Effector memory CD4-positive, alpha-beta T cell (primary cell): ENCODE data around the gene TRIM47.
A peak's percentile ranks its signal among the peaks of the same experiment; 100 is the strongest.

Experiments used
- DNase-seq, 3 donors: peaks; one replicate each; pipeline ENCODE4 v3.0.0-alpha.2; 2020
- H3K27ac ChIP-seq: 2 replicates; pipeline ENCODE4 v1.7.0; 2013; ENCODE audit warnings: mild to moderate bottlenecking, low read length, moderate library complexity; ENCODE audit not compliant: insufficient read depth, poor library complexity, severe bottlenecking
- H3K27me3 ChIP-seq: replicated peaks from 2 replicates; pipeline ENCODE4 v1.7.0; 2013; ENCODE audit warnings: mild to moderate bottlenecking, low read length; ENCODE audit not compliant: insufficient read depth, control insufficient read depth, poor library complexity, severe bottlenecking
- H3K36me3 ChIP-seq: 2 replicates; pipeline ENCODE4 v1.7.0; 2013; ENCODE audit warnings: mild to moderate bottlenecking, low read length, moderate library complexity; ENCODE audit not compliant: control insufficient read depth, insufficient read depth
- H3K4me1 ChIP-seq: 2 replicates; pipeline ENCODE4 v1.7.0; 2013; ENCODE audit warnings: low read length, mild to moderate bottlenecking; ENCODE audit not compliant: control insufficient read depth, insufficient read depth, poor library complexity, severe bottlenecking
- H3K4me3 ChIP-seq: 2 replicates; pipeline ENCODE4 v1.7.0; 2013; ENCODE audit warnings: low read length, low read depth, mild to moderate bottlenecking; ENCODE audit not compliant: insufficient read depth, poor library complexity, severe bottlenecking
- H3K9me3 ChIP-seq: 2 replicates; pipeline ENCODE4 v1.7.0; 2013; ENCODE audit warnings: mild to moderate bottlenecking, low read length, moderate library complexity; ENCODE audit not compliant: control insufficient read depth

TRIM47 gene

DNA sequence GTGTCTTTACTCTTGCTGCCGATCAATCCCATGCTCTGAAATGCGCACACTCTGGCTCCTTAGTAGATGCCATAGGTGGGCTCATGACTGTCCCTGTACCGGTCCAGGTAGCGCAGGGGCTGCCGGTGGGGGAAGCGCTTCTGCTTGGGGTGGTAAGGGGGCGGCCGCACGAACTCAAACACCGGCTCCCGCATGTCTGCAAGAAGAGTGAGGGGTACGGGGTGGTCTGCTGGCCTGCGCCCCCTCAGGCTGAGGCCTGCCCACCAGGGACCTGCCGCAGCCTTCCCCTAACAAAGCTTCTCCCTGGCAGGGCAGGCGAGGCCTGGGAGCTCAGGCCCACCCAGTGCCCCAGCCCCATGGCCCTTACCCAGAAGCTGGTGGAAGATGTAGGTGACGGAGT is 20.4 kb upstream of the TRIM47 start:
- Histone ChIP-seq H3K27ac (no peak overlapping the region), H3K27me3 (no peaks in the 10 kb centered on the region), H3K36me3 (peaks cover 47% of the 10 kb centered on the region), H3K4me3 (no peak overlapping the region), H3K4me1 (peaks cover 17% of the 10 kb centered on the region), H3K9me3 (no peaks in the 10 kb centered on the region)
- no peak for DNase-seq

DNA sequence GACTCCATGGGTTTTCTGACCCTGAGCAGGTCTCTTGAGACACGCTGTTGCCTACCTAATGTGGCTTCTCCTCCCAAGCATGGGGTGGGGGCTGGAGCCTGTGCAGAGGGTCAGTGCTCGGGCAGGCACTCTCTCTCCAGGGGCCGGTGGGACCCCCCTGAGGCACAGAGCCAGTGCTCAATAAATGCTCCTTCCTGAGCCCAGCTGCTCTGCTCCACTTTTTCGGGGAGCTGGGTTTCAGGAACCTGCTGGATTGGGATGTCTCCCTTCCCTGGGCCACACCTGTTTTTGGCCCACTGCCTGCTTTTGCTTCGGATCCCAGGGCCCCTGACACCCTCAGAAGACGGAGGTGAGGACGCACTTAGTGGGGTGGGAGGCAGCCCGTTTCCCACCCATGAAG is 19.7 kb upstream of the TRIM47 start:
- Histone ChIP-seq H3K4me1 (peaks cover 17% of the 10 kb centered on the region), H3K27ac (no peak overlapping the region), H3K4me3 (no peak overlapping the region), H3K27me3 (no peaks in the 10 kb centered on the region), H3K9me3 (no peaks in the 10 kb centered on the region), H3K36me3 (peaks cover 46% of the 10 kb centered on the region)
- DNase-seq: no peak

DNA sequence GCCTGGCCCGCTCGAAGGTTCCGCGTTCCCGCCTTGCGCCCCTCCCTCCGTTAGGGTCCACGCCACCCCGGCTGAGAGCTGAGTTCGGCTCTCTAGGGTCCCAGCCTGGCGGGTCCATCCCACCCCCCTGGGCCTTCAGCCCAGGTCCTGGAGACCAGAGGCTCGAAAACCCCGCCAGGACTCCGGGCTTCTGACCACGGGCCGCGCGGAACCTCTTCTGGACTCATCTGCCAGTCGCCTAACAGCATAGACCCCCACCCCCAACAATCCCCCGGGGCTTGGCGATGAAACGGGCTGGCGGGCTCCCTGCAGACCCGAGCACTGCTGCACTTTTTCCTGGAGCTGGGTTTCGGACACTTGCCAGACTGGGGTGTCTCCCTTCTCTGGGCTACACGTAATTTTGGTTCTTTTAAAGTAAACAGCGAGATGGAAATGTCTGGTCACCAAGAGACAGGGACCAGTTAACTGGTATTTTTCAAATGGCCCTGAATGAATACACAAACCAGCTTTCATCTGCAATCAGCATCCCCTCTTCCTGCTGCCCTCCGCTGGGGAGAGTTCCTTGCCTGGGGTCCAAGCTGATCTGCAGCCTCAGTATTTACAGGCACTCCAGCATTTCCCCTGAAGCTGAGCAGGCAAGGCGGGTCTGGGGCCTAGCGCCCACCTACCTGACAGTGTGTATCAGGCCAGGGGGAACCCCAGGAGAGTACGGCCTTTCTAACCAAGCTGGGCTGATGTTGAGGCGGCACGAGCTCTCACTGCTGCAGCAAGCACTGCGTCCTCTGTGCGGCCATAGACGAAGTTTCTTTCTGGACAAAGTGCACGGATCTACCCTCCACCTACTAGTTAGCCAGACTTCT is 19.0 kb upstream of the TRIM47 start:
- Histone ChIP-seq H3K9me3 (no peaks in the 10 kb centered on the region), H3K4me1 (peaks cover 17% of the 10 kb centered on the region), H3K36me3 (peaks cover 43% of the 10 kb centered on the region), H3K27ac (peak overlapping the region; percentile 61), H3K27me3 (no peaks in the 10 kb centered on the region), H3K4me3 (peak overlapping the region; percentile 5)
- DNase-seq: no peak

DNA sequence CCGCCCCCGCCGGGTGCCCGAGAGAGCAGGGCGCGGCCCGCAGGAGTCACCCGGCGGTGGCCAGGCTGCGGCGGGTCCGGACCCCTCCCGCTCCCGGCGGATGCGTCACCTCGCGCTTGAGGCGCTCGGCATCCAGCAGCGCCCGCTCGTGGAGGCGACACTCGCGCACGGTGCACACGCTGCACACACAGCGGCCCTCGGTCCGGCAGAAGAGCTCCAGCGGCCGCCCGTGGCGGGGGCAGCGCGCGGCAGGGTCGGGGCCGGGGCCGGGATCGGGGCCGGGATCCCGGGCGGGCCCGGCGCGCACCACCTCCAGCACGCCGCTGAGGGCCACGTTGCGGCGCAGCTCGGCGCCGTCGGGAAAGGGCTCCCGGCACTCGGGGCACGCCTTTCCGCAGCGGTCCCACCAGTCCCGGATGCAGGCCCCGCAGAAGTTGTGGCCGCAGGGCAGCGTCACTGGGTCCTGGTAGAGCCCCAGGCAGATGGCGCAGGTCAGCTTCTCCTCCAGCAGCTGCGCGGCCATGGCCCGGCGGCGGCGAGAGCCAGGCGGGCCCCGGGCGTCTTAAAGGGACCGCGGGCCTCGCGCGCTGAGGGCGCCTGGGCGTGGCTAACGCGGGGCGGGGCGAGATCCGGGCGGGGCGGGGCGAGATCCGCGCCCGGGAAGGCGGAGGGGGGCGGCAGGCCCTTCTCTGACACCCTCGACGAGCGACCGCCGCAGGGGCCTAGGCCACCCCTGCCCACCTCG is 18.2 kb upstream of the TRIM47 start, which contains the start of gene TRIM65:
Gene TRIM65 (minus strand): TSS at position 537 of the 745 bp plus-strand sequence. CDS start 14 bp downstream, at position 523.
- peak within 1 kb of the TSS; percentile 61 for H3K27ac ChIP-seq
- DNase-seq: peak; percentile 57 to 61 (median 60)
- peak within 1 kb of the TSS; percentile 72 for H3K4me3 ChIP-seq

DNA sequence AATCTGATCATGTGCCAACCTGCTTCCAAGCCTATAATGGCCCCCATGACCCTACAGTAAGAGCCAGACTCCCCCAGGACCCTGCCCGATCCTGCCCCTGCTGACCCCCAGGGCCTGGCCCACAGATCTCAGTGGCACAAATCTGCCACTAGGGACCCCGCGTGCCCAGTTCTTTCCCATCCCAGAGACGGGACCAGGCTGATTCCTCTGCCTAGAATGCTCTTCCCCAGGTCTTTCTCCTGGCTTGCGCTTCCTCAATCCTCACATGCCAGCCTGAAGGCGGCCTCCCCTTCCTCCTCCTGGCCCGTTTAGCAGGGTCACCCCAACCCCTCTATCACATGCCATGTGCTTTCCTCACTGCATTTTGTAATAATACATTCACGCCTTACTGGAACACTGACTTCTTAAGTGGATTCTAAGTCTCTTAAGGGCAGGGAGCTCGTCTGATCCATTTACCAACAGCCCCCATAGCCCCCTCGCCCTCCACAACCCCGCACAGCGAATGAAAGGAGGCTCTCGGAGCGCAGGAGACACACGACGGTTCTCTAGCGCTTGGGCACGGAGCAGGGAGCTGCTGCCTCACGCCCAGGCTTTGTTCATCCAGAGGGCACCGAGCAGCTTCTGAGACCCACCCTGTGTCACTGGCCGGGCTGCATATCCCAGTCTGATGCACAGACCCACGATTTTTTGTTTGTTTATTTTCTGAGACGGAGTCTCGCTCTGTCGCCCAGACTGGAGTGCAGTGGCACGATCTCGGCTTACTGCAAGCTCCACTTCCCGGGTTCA is 17.2 kb upstream of the TRIM47 start:
- no peaks in the 10 kb centered on the region for H3K9me3 ChIP-seq
- peaks cover 43% of the 10 kb centered on the region for H3K36me3 ChIP-seq
- H3K4me3 ChIP-seq: peak overlapping the region; percentile 72
- peak overlapping the region; percentile 61 for H3K27ac ChIP-seq
- peaks cover 17% of the 10 kb centered on the region for H3K4me1 ChIP-seq
- no peaks in the 10 kb centered on the region for H3K27me3 ChIP-seq
- no peak for DNase-seq

More for the DNA sequence above, 18.2 kb upstream of the TRIM47 start, which contains the start of gene TRIM65:
- Histone ChIP-seq H3K9me3 (no peaks in the 10 kb centered on the region), H3K27me3 (no peaks in the 10 kb centered on the region), H3K4me1 (peaks cover 17% of the 10 kb centered on the region), H3K36me3 (peaks cover 44% of the 10 kb centered on the region)

DNA sequence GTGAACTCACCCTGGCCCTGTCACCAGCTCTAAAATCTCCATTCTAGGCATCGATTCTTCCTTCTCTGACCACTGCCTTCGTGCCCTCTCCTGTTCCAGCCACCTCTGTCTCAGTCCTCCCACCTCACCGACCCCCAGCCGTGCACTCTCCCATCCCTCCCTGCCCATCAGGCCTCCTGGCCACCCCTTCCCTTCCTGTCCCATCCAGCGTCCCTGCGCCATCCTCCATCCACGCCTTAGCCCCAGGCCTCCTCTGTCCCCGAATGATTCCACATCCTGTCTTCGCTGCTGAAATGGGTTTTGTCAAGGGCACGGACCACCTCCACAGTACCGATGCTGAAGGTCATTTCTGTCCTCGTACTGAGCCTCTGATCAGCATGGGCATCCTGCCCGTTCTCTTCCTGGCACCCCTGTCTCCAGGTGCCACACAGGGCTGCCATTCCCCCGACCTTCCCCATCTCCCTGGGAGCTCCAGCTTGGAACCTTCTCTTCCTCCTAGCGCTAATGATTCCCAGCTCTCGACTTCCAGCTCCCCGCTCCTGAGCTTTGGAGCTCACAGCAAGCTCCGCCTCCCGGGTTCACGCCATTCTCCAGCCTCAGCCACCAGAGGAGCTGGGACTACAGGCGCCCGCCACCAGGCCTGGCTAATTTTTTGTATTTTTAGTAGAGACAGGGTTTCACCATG is 15.8 kb upstream of the TRIM47 start:
- no peak overlapping the region for H3K4me3 ChIP-seq

DNA sequence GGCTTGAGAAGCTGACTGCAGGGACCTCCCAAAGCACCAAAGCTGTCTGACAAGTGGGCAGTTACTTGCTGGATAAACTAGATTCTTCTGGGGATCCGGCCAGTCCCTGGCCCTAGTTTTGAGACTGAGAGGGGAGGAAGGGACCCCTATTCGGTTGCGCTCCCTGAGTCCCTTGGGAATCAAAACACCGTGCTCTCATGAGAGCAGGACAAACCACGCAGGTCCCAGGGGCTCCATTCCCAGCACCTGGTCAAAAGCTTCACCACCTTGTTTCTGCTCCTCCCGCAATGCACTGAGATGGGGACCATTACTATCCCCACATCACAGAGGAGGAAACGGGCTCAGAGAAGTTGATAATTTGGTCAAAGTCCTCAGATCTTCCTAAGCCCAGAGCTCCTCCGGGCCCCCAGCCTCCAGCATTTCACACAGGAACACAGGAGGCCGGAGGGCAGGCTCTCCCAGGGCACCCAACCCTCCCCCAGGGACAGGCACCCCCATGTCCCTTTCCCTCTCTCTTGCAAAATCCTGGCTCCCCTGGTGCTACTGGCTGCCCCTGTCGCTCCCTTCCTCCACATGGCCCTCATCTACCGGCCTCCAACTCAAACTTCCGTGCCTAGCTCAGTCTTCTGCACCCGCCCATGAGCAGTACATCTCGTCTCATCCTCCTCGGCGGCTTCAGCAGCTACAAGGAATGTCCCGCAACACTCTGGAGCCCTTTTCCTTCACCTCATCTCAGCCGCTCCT is 15.1 kb upstream of the TRIM47 start:
- H3K9me3 ChIP-seq: no peaks in the 10 kb centered on the region
- no peak overlapping the region for H3K27ac ChIP-seq
- peaks cover 27% of the 10 kb centered on the region for H3K36me3 ChIP-seq
- H3K4me3 ChIP-seq: no peak overlapping the region
- H3K4me1 ChIP-seq: peaks cover 17% of the 10 kb centered on the region
- DNase-seq: no peak
- H3K27me3 ChIP-seq: no peaks in the 10 kb centered on the region

More for the DNA sequence above, 15.8 kb upstream of the TRIM47 start:
- no peak overlapping the region for H3K27ac ChIP-seq
- H3K4me1 ChIP-seq: peaks cover 17% of the 10 kb centered on the region
- H3K36me3 ChIP-seq: peaks cover 34% of the 10 kb centered on the region
- H3K9me3 ChIP-seq: no peaks in the 10 kb centered on the region
- DNase-seq: no peak
- H3K27me3 ChIP-seq: no peaks in the 10 kb centered on the region

DNA sequence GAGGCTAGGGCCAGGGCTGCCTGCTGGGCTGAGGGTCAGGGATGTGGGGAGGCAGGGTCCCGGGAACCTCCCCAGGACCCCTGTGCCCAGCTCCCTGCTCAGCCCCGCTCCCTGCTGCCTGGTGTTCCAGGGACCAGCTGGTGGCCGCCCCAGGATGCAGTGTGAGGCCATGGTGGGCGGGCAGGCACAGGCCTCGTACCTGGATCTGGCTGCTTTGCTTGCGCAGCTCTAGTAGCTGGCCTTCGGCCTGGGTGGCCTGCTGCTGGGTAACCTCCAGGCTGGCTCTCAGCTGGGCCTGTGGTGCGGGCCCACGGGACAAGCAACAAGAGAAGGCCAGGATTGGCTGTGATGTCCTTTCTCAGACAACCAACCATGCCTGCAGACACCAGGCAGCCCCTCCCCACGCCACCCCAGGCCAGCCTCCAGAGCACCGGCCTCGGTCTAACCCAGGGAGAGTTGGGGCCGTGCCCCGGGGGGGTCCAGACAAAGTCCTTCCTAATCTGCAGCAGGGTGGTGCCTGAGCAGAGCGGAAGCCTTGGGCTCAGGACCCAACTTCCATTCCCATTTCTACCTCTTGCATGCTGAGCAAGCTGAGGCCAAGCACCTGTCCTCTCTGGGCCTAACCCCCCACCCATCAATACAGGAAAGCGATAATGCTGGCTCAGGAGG is 14.3 kb upstream of the TRIM47 start:
- Histone ChIP-seq H3K36me3 (peaks cover 21% of the 10 kb centered on the region), H3K4me1 (peaks cover 17% of the 10 kb centered on the region), H3K9me3 (no peaks in the 10 kb centered on the region), H3K27me3 (no peaks in the 10 kb centered on the region), H3K4me3 (no peak overlapping the region), H3K27ac (no peak overlapping the region)
- DNase-seq: no peak
